K562 treated with DMSO at 1 percent for 12 hours (cell line): Measurements from ENCODE around the gene ZNF541. TPM values are rescaled to one million over a fixed set of nuclear protein-coding genes. Genes with fewer than 3 reads are reported as not detected.

Source experiments
- total RNA-seq: library from RNA; unstranded; fragments of 300-600 nt; gene quantifications from 2 replicates; pipeline ENCODE4 v1.2.3, GENCODE V29; 2022; ENCODE audit not compliant: insufficient read depth

The ZNF541 gene
- total RNA-seq: 0.31 TPM in 1 of 2 replicates, not detected in the other

GRCh38 chr19:47573071-47574026 is at the start of gene ZNF541:
Gene ZNF541 (minus strand): TSS chr19:47573148. CDS start chr19:47555856, 17,292 bp downstream.

GRCh38 chr19:47608969-47609905 is 36.3 kb upstream of the ZNF541 start, which contains the start of gene BICRA:
Gene BICRA (plus strand): TSS chr19:47609134. CDS start chr19:47673575, 64,441 bp downstream.

Other genes with a start within 250 kb of the ZNF541 start
- 0.17 TPM in 1 of 2 replicates, not detected in the other for gene C5AR2, start 241.0 kb downstream of the ZNF541 start, total RNA-seq
- 10.3 and 16.7 TPM in 2 replicates for gene DHX34, start 223.8 kb downstream of the ZNF541 start, total RNA-seq
- gene MEIS3, start 153.6 kb downstream of the ZNF541 start, total RNA-seq: 4.2 and 5.2 TPM in 2 replicates
- gene SLC8A2, start 101.3 kb downstream of the ZNF541 start, total RNA-seq: 0.42 and 0.56 TPM in 2 replicates
- gene KPTN, start 88.9 kb downstream of the ZNF541 start, total RNA-seq: 6.4 and 8.5 TPM in 2 replicates
- 126 and 144 TPM in 2 replicates for gene NAPA, start 58.1 kb downstream of the ZNF541 start, total RNA-seq
- 3.5 and 8.5 TPM in 2 replicates for gene BICRA, start 36.0 kb upstream of the ZNF541 start, total RNA-seq
- 16.4 and 36.9 TPM in 2 replicates for gene EHD2, start 140.3 kb upstream of the ZNF541 start, total RNA-seq
- gene NOP53, start 172.4 kb upstream of the ZNF541 start, total RNA-seq: 1,091 and 1,101 TPM in 2 replicates
- 105 and 163 TPM in 2 replicates for gene SELENOW, start 205.6 kb upstream of the ZNF541 start, total RNA-seq
- gene TPRX1, start 231.4 kb upstream of the ZNF541 start, total RNA-seq: not detected in 2 replicates
- gene CRX, start 248.8 kb upstream of the ZNF541 start, total RNA-seq: not detected in 2 replicates